Measurements from ENCODE around the gene HAT1. TPM values are rescaled to one million over a fixed set of nuclear protein-coding genes. Genes with fewer than 3 reads are reported as not detected.

HAT1 gene
- polyA plus RNA-seq, 2 of the 4 experiments (the other 2 are of a cell fraction): 94.3 to 139 TPM

DNA sequence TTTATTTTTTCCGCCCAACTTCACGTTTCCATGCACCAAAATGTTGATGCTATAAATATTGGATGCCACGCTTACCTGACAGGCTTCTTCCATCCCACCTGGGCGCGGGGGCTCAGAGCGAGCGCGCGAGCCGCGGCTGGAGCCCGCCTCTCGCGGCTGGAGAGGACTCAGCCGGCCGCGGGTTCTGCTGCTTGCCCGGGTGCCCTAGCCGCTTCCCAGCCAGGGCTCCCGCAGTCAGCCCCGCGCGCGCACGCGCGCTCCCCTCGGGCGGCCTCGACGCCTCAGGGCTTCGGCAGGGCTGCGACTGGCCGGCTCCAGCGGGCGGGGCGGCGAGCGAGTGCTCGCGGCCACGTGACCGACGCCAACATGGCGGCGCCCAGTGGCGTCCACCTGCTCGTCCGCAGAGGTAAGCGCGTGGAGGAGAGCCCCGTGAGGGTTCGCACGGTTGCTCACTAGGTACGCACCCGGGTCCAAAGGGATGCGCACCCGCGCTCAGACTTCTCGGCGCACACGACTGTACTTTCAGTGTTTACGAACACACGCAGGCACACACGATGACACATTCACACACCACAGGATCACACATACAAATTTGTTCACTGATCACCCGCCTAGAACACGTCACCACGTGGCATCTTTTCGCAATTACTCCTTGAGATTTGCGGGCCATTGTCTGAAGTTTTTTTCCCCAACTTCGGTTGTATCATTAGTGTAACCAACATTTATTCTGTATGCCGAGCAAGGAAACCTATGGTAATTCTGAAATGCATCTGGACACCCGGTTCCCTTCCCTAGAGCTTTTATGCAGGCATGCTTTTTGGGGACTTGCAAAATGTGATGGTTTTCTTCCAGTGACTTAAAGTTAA lies 77.6 kb downstream of the HAT1 start, which contains the start of gene METAP1D (continued):
- TF ChIP-seq REST (IDR thresholded peaks at IDR 0.05): 0 out of 2 replicates have a peak, but pooled peaks have one; percentile 31
- TF ChIP-seq CBX2 (IDR thresholded peaks at IDR 0.05; ENCODE audit: borderline replicate concordance, low read depth): no peak
- TF ChIP-seq FOSB (CRISPR knock-in tag; IDR thresholded peaks at IDR 0.05): 0 out of 2 replicates have a peak, but pooled peaks have one; percentile 30
- peak; percentile 99 for TF ChIP-seq MYC (IDR thresholded peaks at IDR 0.05; ENCODE audit: borderline replicate concordance, low read length)
- peak; percentile 81 for TF ChIP-seq E2F6 (IDR thresholded peaks at IDR 0.05; ENCODE audit: borderline replicate concordance, low read depth)
- TF ChIP-seq, protein P1, sequence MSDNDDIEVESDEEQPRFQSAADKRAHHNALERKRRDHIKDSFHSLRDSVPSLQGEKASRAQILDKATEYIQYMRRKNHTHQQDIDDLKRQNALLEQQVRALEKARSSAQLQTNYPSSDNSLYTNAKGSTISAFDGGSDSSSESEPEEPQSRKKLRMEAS (IDR thresholded peaks at IDR 0.05): peak; percentile 99
- TF ChIP-seq, protein P2, sequence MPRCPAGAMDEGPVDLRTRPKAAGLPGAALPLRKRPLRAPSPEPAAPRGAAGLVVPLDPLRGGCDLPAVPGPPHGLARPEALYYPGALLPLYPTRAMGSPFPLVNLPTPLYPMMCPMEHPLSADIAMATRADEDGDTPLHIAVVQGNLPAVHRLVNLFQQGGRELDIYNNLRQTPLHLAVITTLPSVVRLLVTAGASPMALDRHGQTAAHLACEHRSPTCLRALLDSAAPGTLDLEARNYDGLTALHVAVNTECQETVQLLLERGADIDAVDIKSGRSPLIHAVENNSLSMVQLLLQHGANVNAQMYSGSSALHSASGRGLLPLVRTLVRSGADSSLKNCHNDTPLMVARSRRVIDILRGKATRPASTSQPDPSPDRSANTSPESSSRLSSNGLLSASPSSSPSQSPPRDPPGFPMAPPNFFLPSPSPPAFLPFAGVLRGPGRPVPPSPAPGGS (IDR thresholded peaks at IDR 0.05): peak; percentile 82; the same call in 2 of the 3 replicates
- no peak for TF ChIP-seq ZSCAN20 (CRISPR knock-in tag; IDR thresholded peaks at IDR 0.05)

DNA sequence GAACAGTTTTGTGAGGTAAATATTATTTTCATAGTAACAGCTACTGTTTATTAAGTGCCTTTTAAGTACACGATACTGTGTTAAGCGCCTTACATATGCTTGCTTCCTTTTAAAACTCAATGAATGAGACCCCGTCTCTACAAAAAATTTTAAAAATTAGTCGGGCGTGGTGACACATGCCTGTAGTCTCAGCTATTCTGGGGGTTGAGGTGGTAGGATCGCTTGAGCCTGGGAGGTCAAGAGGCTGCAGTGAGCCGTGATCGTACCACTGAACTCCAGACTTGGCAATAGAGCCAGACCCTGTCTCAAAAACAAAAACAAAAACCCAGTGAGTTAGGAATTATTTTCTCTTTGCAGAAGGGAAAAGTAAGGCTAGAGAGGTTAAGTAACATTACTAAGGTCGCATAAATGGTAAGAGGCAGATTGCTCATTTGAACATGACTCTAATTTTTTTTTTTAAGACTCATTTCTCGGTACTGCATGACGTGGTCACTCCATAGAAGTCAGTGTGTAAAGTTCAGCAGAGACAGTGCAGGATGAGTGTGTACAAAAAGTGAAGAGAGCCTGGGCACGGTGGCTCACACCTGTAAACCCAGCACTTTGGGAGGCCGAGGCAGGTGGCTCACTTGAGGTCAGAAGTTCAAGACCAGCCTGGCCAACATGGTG lies 78.6 kb downstream of the HAT1 start:
- POLR2A ChIA-PET: interaction anchor here (1.9 kb wide), 1 partner anchor 21 kb away, joined by 4 read pairs; no protein-coding TSS in a partner anchor
- no peak for FAIRE-seq

More for the DNA sequence above, 78.6 kb downstream of the HAT1 start:
- Histone ChIP-seq H3K4me1 (peaks cover 11% of the 10 kb centered on the region; the same call in 2 of the 3 replicates), H3K4me2 (peak overlapping the region; percentile 90), H3K9me3 (no peaks in the 10 kb centered on the region), H3K27ac (peak overlapping the region; percentile 79 to 92; a peak in 5 of 6 replicates), H3K4me3 (peak overlapping the region; percentile 64)
- ATAC-seq (no peak), DNase-seq (ENCODE audit: low read depth in 1 of 2, low spot score in 1 of 2) (no peak)
- TF ChIP-seq NPAS2 (CRISPR knock-in tag; IDR thresholded peaks at IDR 0.05; ENCODE audit: borderline replicate concordance) (no peak), HES2 (IDR thresholded peaks at IDR 0.05) (no peak), HMGXB4 (CRISPR knock-in tag; IDR thresholded peaks at IDR 0.05; ENCODE audit: borderline replicate concordance) (no peak), CBX2 (IDR thresholded peaks at IDR 0.05; ENCODE audit: borderline replicate concordance, low read depth) (no peak), POLR2A (IDR thresholded peaks at IDR 0.05; ENCODE audit: low read length) (no peak), EHMT2 (IDR thresholded peaks at IDR 0.05; ENCODE audit: low read depth) (no peak), HOXA7 (CRISPR knock-in tag; IDR thresholded peaks at IDR 0.05) (no peak), FOSB (CRISPR knock-in tag; IDR thresholded peaks at IDR 0.05) (no peak)
- CTCF ChIA-PET: interaction anchor here (1.1 kb wide), 1 partner anchor 106 kb away, joined by 4 read pairs; no protein-coding TSS in a partner anchor
- 93% methylated on average over 13 of the region's 13 CpGs for WGBS (ENCODE audit: missing lambda C conversion rate)

Data from A549 (cell line).